ENCODE results near the gene LHX4. TPM values are rescaled to one million over a fixed set of nuclear protein-coding genes. Genes with fewer than 3 reads are reported as not detected.

LHX4 gene
- total and polyA plus RNA-seq, 2 of the 8 experiments (the other 6 are each of a cell fraction or from before 2014, with no cell fraction given): 0.85 to 4.9 TPM

DNA sequence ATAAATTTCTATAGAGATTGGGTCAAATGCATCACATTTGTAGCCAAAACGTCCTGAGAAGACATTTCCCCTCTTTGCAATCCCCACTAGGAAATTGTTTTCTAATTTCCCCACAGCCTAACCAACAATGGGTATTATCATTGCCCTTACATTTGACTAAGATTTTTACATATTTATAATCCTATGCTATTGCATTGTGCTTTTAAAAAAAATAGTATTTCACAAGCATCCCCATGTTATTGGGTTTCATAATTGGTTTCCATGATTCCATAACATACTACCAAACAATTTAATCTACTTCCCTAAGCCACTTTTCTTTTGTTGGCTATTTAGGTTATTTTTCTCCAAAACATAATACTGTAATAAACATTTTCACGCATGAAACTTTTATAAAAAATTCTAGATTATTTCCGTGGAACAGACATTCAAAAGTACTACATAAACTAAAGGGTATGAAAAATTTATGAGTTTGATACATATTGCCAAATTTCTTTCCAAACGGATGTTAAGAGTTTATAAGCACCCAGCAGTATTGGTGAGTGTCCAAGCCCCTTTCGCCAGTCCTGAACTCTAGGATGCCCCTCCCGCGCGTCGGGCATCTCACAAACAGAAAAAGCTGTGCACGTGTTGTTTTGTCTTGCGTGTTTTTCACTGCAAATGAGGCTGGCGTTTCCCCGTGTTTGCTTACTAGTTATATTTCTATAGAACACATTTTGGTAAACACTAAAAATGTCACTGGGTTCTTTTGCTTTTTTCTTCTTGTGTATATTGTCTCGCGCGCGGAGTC lies 2.0 kb upstream of the LHX4 start (continued):
- TF ChIP-seq PHF8 (conservative IDR thresholded peaks at IDR 0.05; ENCODE audit: low read depth, low read length) (no peak), NRF1 (IDR thresholded peaks at IDR 0.05; ENCODE audit: low read depth, low read length) (no peak), CREB1 (IDR thresholded peaks at IDR 0.05) (no peak), TEAD4 (IDR thresholded peaks at IDR 0.05; ENCODE audit: low read depth, low read length) (no peak)
- TF ChIP-seq, protein P1, sequence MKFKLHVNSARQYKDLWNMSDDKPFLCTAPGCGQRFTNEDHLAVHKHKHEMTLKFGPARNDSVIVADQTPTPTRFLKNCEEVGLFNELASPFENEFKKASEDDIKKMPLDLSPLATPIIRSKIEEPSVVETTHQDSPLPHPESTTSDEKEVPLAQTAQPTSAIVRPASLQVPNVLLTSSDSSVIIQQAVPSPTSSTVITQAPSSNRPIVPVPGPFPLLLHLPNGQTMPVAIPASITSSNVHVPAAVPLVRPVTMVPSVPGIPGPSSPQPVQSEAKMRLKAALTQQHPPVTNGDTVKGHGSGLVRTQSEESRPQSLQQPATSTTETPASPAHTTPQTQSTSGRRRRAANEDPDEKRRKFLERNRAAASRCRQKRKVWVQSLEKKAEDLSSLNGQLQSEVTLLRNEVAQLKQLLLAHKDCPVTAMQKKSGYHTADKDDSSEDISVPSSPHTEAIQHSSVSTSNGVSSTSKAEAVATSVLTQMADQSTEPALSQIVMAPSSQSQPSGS (IDR thresholded peaks at IDR 0.05; ENCODE audit: low read length): no peak

Data from H1 (cell line).